GM12878 (cell line): ENCODE measurements around the gene SLC5A6. TPM values are rescaled to one million over a fixed set of nuclear protein-coding genes. Genes with fewer than 3 reads are reported as not detected.

ENCODE experiments used
- ATAC-seq: fragments of 200-7000 bp; cut with Tn5 transposase; 3 replicates; pipeline ENCODE4 v1.9.1; 2020; ENCODE audit warnings: mild to moderate bottlenecking, moderate library complexity
- BruUV-seq: library from RNA; stranded (reverse); fragments of 400-500 nt; replicated peaks from 2 replicates; lab custom pipeline; 2021; lab: Mats Ljungman, UMichigan
- CTCF ChIA-PET: fragments of 300-600 bp; sonication (Branson Sonifier 250); formaldehyde crosslinking; extraction: SDS; loops from one replicate; lab custom pipeline; 2021; ENCODE audit warnings: inconsistent platforms; lab: Yijun Ruan, JAX
- POLR2A ChIA-PET: fragments of 350-600 bp; formaldehyde crosslinking; extraction: SDS; loops from one replicate; lab custom pipeline; 2021; ENCODE audit warnings: inconsistent platforms; lab: Charles Lee
- RAD21 ChIA-PET: fragments of 300-600 bp; sonication (Branson Sonifier 250); formaldehyde crosslinking; loops from one replicate; lab custom pipeline; 2023; ENCODE audit warnings: antibody characterized with exemption; ENCODE audit not compliant: unreplicated experiment; lab: Charles Lee
- SMC1A ChIA-PET: fragments of 300-600 bp; sonication (Branson Sonifier 250); formaldehyde crosslinking; loops from one replicate; lab custom pipeline; 2023; ENCODE audit not compliant: unreplicated experiment, uncharacterized antibody; lab: Charles Lee
- DNase-seq: peaks from one replicate; pipeline ENCODE4 v3.0.0-alpha.2; 2011; ENCODE audit warnings: low read depth, low spot score
- FAIRE-seq: peaks from 3 replicates; lab custom pipeline; 2011; peaks lifted over from hg19 to GRCh38; lab: Jason Lieb, UNC
- H2AFZ ChIP-seq: 2 replicates; pipeline ENCODE4 v1.6.0; 2011; ENCODE audit warnings: low read depth, low read length, control low read depth; ENCODE audit not compliant: control insufficient read depth
- H3K27ac ChIP-seq: 2 replicates; pipeline ENCODE4 v1.5.1; 2011; ENCODE audit warnings: control low read depth; ENCODE audit not compliant: control insufficient read depth, insufficient read depth
- H3K27me3 ChIP-seq, 2 experiments: replicated peaks in 1 of 2; 2 replicates each; pipeline versions ENCODE4 v1.6.0 to v1.6.1; 2011; ENCODE audit warnings: low read length in 1 of 2; ENCODE audit not compliant: control insufficient read depth in 2 of 2, insufficient read depth in 2 of 2
- H3K36me3 ChIP-seq, 2 experiments: 2 replicates each; pipeline ENCODE4 v1.5.1; 2011; ENCODE audit warnings: low read length in 1 of 2; ENCODE audit not compliant: control insufficient read depth in 2 of 2, insufficient read depth in 2 of 2
- H3K4me1 ChIP-seq: 2 replicates; pipeline ENCODE4 v1.6.1; 2011; ENCODE audit warnings: mild to moderate bottlenecking, low read length, moderate library complexity, mixed read lengths; ENCODE audit not compliant: control insufficient read depth, insufficient read depth
- H3K4me2 ChIP-seq: 2 replicates; pipeline ENCODE4 v1.6.0; 2011; ENCODE audit warnings: control low read depth; ENCODE audit not compliant: control insufficient read depth, insufficient read depth
- H3K4me3 ChIP-seq: fragments of 200-600 bp; sonication (generic); 2 replicates; pipeline ENCODE4 v1.5.1; 2016
- H3K79me2 ChIP-seq: 2 replicates; pipeline ENCODE4 v1.6.0; 2011; ENCODE audit warnings: low read length; ENCODE audit not compliant: control insufficient read depth, insufficient read depth
- H3K9ac ChIP-seq: 2 replicates; pipeline ENCODE4 v1.8.0; 2011; ENCODE audit warnings: low read length, control low read depth, mixed read lengths; ENCODE audit not compliant: control insufficient read depth, insufficient read depth
- H3K9me3 ChIP-seq: replicated peaks from 3 replicates; pipeline ENCODE4 v1.5.1; 2011; ENCODE audit warnings: mild to moderate bottlenecking, low read length; ENCODE audit not compliant: control insufficient read depth, insufficient read depth
- H4K20me1 ChIP-seq: 2 replicates; pipeline ENCODE4 v1.6.0; 2011; ENCODE audit not compliant: control insufficient read depth, insufficient read depth
- DPF2 ChIP-seq: fragments of 450-650 bp; IDR thresholded peaks from 2 replicates; pipeline ENCODE4 v1.6.1; 2017; ENCODE audit warnings: mild to moderate bottlenecking
- HCFC1 ChIP-seq: fragments of 150-350 bp; IDR thresholded peaks from 2 replicates; pipeline ENCODE4 v1.6.1; 2014; ENCODE audit warnings: low read length
- HDAC2 ChIP-seq: fragments of 200-600 bp; sonication (generic); IDR thresholded peaks from 2 replicates; pipeline ENCODE4 v1.6.1; 2017
- JUND ChIP-seq: IDR thresholded peaks from 2 replicates; pipeline ENCODE4 v1.6.1; 2012; ENCODE audit warnings: low read depth, mild to moderate bottlenecking, low read length, improper control_type of control experiment, moderate library complexity
- RAD21 ChIP-seq: IDR thresholded peaks from 2 replicates; pipeline ENCODE4 v1.6.1; 2011; ENCODE audit warnings: mild to moderate bottlenecking, low read depth, low read length, moderate library complexity; ENCODE audit not compliant: insufficient read depth
- RBBP5 ChIP-seq: fragments of 200-600 bp; sonication (generic); conservative IDR thresholded peaks from 2 replicates; pipeline ENCODE4 v1.6.1; 2016
- SIX5 ChIP-seq: IDR thresholded peaks from 2 replicates; pipeline ENCODE4 v1.6.1; 2011; ENCODE audit warnings: mild to moderate bottlenecking, low read depth, low read length, moderate library complexity; ENCODE audit not compliant: severe bottlenecking
- SMAD1 ChIP-seq: fragments of 450-650 bp; IDR thresholded peaks from 2 replicates; pipeline ENCODE4 v1.6.1; 2018; ENCODE audit warnings: mild to moderate bottlenecking, low read depth; ENCODE audit not compliant: partially characterized antibody
- SMC3 ChIP-seq: IDR thresholded peaks from 2 replicates; pipeline ENCODE4 v1.6.1; 2011; ENCODE audit warnings: low read length, improper control_type of control experiment, borderline replicate concordance
- SP1 ChIP-seq: IDR thresholded peaks from one replicate; pipeline ENCODE4 v1.6.1; 2011; ENCODE audit warnings: low read depth, low read length
- TCF7 ChIP-seq: IDR thresholded peaks from 2 replicates; pipeline ENCODE4 v1.6.1; 2014; ENCODE audit warnings: antibody characterized with exemption, borderline replicate concordance
- YY1 ChIP-seq: IDR thresholded peaks from 2 replicates; pipeline ENCODE4 v1.6.1; 2011; ENCODE audit warnings: low read depth, mild to moderate bottlenecking, low read length
- ZBTB11 ChIP-seq: fragments of 450-650 bp; formaldehyde crosslinking; IDR thresholded peaks from 2 replicates; pipeline ENCODE4 v1.5.0; 2022; ENCODE audit warnings: mild to moderate bottlenecking, missing genetic modification characterization
- ZNF217 ChIP-seq: fragments of 450-650 bp; IDR thresholded peaks from 2 replicates; pipeline ENCODE4 v1.6.1; 2017; ENCODE audit warnings: antibody characterized with exemption, mild to moderate bottlenecking
- ZNF24 ChIP-seq: fragments of 450-650 bp; IDR thresholded peaks from 2 replicates; pipeline ENCODE4 v1.6.1; 2017; ENCODE audit warnings: antibody characterized with exemption, mild to moderate bottlenecking
- WGBS: methylation state at CpG from one replicate; pipeline ENCODE4 v1.1.6; 2016; ENCODE audit warnings: low lambda C conversion rate; ENCODE audit not compliant: insufficient replicate concordance, insufficient coverage; ENCODE audit errors: missing lambda C conversion rate; 5-methylcytosine and 5-hydroxymethylcytosine counted together
- in situ Hi-C: fragments of 300-500 bp; cut with MboI; formaldehyde crosslinking; loops from 9 replicates; pipeline ENCODE4 v1.14.3; 2018; ENCODE audit warnings: mixed read lengths
- intact Hi-C: fragments of 100-400 bp; cut with micrococcal nuclease; formaldehyde crosslinking; loops from one replicate; pipeline ENCODE4 v1.14.2; 2022; ENCODE audit not compliant: unreplicated experiment
- polyA plus RNA-seq, 11 experiments: library from polyadenylated mRNA; depleted of rRNA in 4 of 11; unstranded in 6 of 11; stranded (reverse) in 5 of 11; fragments of >200 nt; fragmentation: Nextera tagmentation in 4 of 11; fragmentation: Illumina TruSeq in 1 of 11; extraction: Ambion mirVana in 4 of 11; extraction: Trizol in 1 of 11; gene quantifications; 1 replicate in 1 of 11; 2 replicates in 10 of 11; pipeline versions ENCODE4 v1.2.1 to v1.2.3, GENCODE V29; 2011 to 2016; ENCODE audit warnings: inconsistent platforms in 2 of 11, missing spikeins in 2 of 11, low read depth in 1 of 11
- total RNA-seq, 4 experiments: library from RNA; depleted of rRNA in 3 of 4; stranded (reverse); fragments of >200 nt in 3 of 4; fragmentation: Illumina TruSeq in 1 of 4; extraction: Trizol in 1 of 4; gene quantifications; 2 replicates each; pipeline versions ENCODE4 v1.2.1 to v1.2.3, GENCODE V29; 2013 to 2021

SLC5A6 gene
- total and polyA plus RNA-seq, 10 of the 15 experiments (the other 5 are each of a cell fraction or from before 2014, with no cell fraction given) = 13.1 to 101 (median 55.3) TPM

GRCh38 chr2:27203741-27204140 lies 8.3 kb downstream of the SLC5A6 start:
- SMC1A ChIA-PET = no interaction called here
- RAD21 ChIA-PET = no interaction called here
- no TSS peak for BruUV-seq
- DNase-seq (no peak), ATAC-seq (no peak), FAIRE-seq (no peak)
- CTCF ChIA-PET = interaction anchor here (1.1 to 1.3 kb wide), 2 partner anchors 12 to 76 kb away, joined by 3 read pairs; no protein-coding TSS in a partner anchor
- no peaks in the 10 kb centered on the region; the same call in 1 of the 2 replicates for H3K4me1 ChIP-seq
- H3K4me3 ChIP-seq = no peak overlapping the region
- peaks cover 26 to 31% of the 10 kb centered on the region in 2 experiments for H3K36me3 ChIP-seq
- H4K20me1 ChIP-seq = no peaks in the 10 kb centered on the region
- H3K9ac ChIP-seq = no peak overlapping the region
- no peak overlapping the region for H3K27ac ChIP-seq
- H3K9me3 ChIP-seq = no peaks in the 10 kb centered on the region
- in situ Hi-C loops = no loop called here
- peaks cover 18% of the 10 kb centered on the region for H3K79me2 ChIP-seq
- no peak overlapping the region for H2AFZ ChIP-seq
- POLR2A ChIA-PET = no interaction called here
- H3K4me2 ChIP-seq = no peak overlapping the region
- TF ChIP-seq RAD21 (no peak), SIX5 (no peak), SMAD1 (no peak), SMC3 (no peak), RBBP5 (no peak), DPF2 (no peak), HDAC2 (no peak), HCFC1 (no peak), SP1 (no peak), ZNF217 (no peak), JUND (no peak), ZBTB11 (CRISPR knock-in tag) (no peak), TCF7 (no peak), ZNF24 (no peak), YY1 (no peak)
- no peaks in the 10 kb centered on the region for H3K27me3 ChIP-seq
- WGBS = 93% methylated on average over 9 of the region's 9 CpGs
- intact Hi-C loops = no loop called here
